ENCODE results near the gene SFRP5. TPM values are rescaled to one million over a fixed set of nuclear protein-coding genes. Genes with fewer than 3 reads are reported as not detected.
A peak's percentile ranks its signal among the peaks of the same experiment; 100 is the strongest.

Gene SFRP5
- total RNA-seq, 2 experiments from 2014 or later, result not detected

GRCh38 chr10:97782455-97783228 is 10.8 kb upstream of the SFRP5 start:
- Mint-ChIP-seq H3K27me3 (no peaks in the 10 kb centered on the region), H3K9me3 (no peaks in the 10 kb centered on the region), H3K4me1 (ENCODE audit: low read depth) (peaks cover 19% of the 10 kb centered on the region), H3K27ac (no peak overlapping the region), H3K36me3 (no peaks in the 10 kb centered on the region), H3K4me3 (no peak overlapping the region)
- DNase-seq, result no peak
- ChIA-PET POLR2A (no interaction called here), CTCF (interaction anchor here (1.0 to 4.1 kb wide), 2 partner anchors 9 to 86 kb away, joined by 3 to 20 read pairs; no protein-coding TSS in a partner anchor)
- intact Hi-C loops (cut with micrococcal nuclease), result no loop called here

GRCh38 chr10:97781618-97782331 is 10.0 kb upstream of the SFRP5 start:
- Mint-ChIP-seq H3K9me3 (no peaks in the 10 kb centered on the region), H3K27me3 (no peaks in the 10 kb centered on the region), H3K4me1 (ENCODE audit: low read depth) (peaks cover 19% of the 10 kb centered on the region), H3K36me3 (no peaks in the 10 kb centered on the region), H3K27ac (no peak overlapping the region), H3K4me3 (no peak overlapping the region)
- peak; percentile 17 for DNase-seq
- ChIA-PET POLR2A (no interaction called here), CTCF (interaction anchor here (0.8 to 4.1 kb wide), 3 partner anchors 10 to 260 kb away, joined by 3 to 20 read pairs (median 4); no protein-coding TSS in a partner anchor)
- intact Hi-C loops (cut with micrococcal nuclease), result no loop called here

DNA sequence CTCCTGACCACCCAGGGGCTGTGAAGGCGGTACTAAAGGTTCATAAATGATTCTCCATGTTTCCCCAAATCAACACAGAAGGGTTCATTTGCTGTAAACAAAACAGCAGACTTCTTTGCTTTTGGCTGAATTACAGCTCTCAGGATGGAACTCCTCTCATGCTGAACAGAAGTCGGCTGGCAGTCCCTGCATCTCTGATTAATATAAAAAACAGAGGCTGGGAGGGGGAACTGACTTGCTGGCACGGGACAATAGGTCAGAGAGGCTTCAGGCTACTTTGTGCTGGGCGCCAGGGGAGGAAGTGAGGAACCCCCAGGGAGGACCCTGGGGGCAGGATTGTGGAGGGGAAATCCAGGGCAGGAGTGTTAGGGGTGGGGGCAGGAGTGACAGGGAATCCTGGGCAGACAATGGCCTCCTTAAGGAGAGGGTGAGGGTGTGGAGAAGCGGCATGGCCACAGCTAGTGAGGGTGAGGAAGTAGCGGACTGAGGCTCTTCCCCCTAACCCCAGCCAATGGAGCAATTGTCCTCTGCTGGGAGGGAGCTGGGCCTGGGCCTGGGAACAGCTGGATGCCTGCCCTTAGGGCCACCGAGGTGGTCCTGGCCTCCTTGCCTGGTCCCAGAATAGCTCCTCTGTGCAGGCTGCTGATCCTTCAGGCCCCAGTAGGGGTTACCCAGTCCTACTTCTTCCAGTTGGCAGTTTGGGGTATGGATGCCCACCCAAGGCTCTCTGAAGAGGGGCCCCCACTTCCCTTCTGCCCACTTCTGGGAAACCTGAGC is 9.2 kb upstream of the SFRP5 start:
- peaks cover 19% of the 10 kb centered on the region for H3K4me1 Mint-ChIP-seq (ENCODE audit: low read depth)
- H3K9me3 Mint-ChIP-seq, result no peaks in the 10 kb centered on the region
- no peak overlapping the region for H3K4me3 Mint-ChIP-seq
- no peak overlapping the region for H3K27ac Mint-ChIP-seq
- DNase-seq, result no peak
- ChIA-PET POLR2A (no interaction called here), CTCF (interaction anchor here (0.8 to 4.1 kb wide), 2 partner anchors 11 to 260 kb away, joined by 4 to 20 read pairs; no protein-coding TSS in a partner anchor)
- no peaks in the 10 kb centered on the region for H3K27me3 Mint-ChIP-seq
- intact Hi-C loops (cut with micrococcal nuclease), result no loop called here
- H3K36me3 Mint-ChIP-seq, result no peaks in the 10 kb centered on the region

DNA sequence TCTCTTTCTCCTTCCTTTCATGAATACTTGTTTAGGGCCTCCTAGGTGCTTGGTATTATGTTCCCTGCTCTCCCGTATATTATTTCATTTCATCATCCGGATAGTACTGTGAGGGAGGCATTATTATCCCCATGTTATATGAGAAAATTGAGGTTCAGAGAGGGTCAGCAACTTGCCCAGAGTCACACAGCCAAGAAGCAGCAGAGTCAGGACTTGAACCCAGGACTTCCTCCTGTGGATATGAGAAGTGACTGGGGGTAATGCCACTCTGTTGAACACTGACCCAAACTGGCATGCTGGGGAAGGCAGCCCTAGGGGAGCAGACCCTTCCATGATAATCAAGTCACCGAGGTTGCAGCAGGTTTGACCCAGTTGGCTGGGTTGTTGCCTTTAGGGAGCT is 8.2 kb upstream of the SFRP5 start:
- CTCF ChIA-PET, result interaction anchor here (4.1 kb wide), 1 partner anchor 12 kb away, joined by 20 read pairs; no protein-coding TSS in a partner anchor
- H3K27ac Mint-ChIP-seq, result no peak overlapping the region
- H3K36me3 Mint-ChIP-seq, result no peaks in the 10 kb centered on the region
- intact Hi-C loops (cut with micrococcal nuclease), result no loop called here
- POLR2A ChIA-PET, result no interaction called here
- no peak overlapping the region for H3K4me3 Mint-ChIP-seq
- DNase-seq, result no peak
- no peaks in the 10 kb centered on the region for H3K9me3 Mint-ChIP-seq
- no peaks in the 10 kb centered on the region for H3K27me3 Mint-ChIP-seq
- peaks cover 19% of the 10 kb centered on the region for H3K4me1 Mint-ChIP-seq (ENCODE audit: low read depth)

DNA sequence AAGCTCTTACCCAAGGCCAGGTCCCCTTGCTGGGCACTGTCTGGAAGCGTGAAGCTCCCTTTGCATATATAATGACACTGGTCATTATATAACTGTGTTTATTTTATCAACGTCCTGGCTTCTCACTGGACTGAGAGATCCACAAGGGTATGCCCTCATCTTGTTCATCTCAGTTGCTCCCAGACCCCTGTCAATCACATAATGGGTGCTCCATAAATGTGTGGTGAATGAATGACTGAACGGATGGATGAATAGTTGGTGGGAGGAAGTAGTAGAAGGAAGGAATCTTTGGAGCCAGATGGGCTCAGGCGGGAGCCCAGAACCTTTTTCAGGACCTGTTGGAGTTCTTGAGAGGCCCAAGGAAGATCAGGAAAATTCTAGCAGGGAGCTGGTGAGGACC is 7.7 kb upstream of the SFRP5 start:
- Mint-ChIP-seq H3K36me3 (no peaks in the 10 kb centered on the region), H3K27ac (no peak overlapping the region), H3K4me3 (no peak overlapping the region), H3K27me3 (no peaks in the 10 kb centered on the region), H3K4me1 (ENCODE audit: low read depth) (peaks cover 19% of the 10 kb centered on the region), H3K9me3 (no peaks in the 10 kb centered on the region)
- ChIA-PET POLR2A (no interaction called here), CTCF (interaction anchor here (4.1 kb wide), 1 partner anchor 12 kb away, joined by 20 read pairs; no protein-coding TSS in a partner anchor)
- DNase-seq, result no peak
- intact Hi-C loops (cut with micrococcal nuclease), result no loop called here

- intact Hi-C loops (cut with micrococcal nuclease), result no loop called here
- H3K27ac Mint-ChIP-seq, result no peak overlapping the region
- DNase-seq, result no peak
- H3K9me3 Mint-ChIP-seq, result no peaks in the 10 kb centered on the region
- ChIA-PET POLR2A (no interaction called here), CTCF (interaction anchor here (1.5 to 4.1 kb wide), 2 partner anchors 12 to 13 kb away, joined by 3 to 20 read pairs; no protein-coding TSS in a partner anchor)
- H3K36me3 Mint-ChIP-seq, result no peaks in the 10 kb centered on the region
- no peaks in the 10 kb centered on the region for H3K27me3 Mint-ChIP-seq
- H3K4me3 Mint-ChIP-seq, result no peak overlapping the region
- H3K4me1 Mint-ChIP-seq (ENCODE audit: low read depth), result peaks cover 19% of the 10 kb centered on the region
Measured at GRCh38 chr10:97778452-97779302, 6.9 kb upstream of the SFRP5 start.

DNA sequence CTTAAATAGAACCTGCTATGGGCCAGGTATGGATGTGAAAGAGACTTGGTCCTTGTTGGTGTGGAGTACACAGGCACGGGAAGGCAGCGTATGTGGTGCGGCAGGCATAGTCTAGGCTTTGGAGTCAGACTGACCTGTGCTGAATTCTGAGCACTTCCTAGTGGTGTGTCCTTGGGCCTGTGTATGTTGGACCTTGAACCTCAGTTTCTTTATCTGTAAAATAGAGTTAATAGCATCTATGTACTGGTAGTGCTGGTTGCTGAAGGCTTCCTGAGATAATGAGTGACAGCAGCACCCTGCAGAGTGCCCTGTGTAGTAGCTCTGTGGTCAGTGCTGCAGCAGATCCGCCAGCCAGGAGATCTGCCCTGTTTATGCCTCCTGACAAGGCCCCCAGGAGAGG is 5.3 kb upstream of the SFRP5 start:
- no peak for DNase-seq
- Mint-ChIP-seq H3K4me3 (no peak overlapping the region), H3K4me1 (ENCODE audit: low read depth) (peaks cover 16% of the 10 kb centered on the region), H3K36me3 (no peaks in the 10 kb centered on the region), H3K27ac (no peak overlapping the region), H3K27me3 (peaks cover 6% of the 10 kb centered on the region), H3K9me3 (no peaks in the 10 kb centered on the region)
- intact Hi-C loops (cut with micrococcal nuclease), result no loop called here
- ChIA-PET CTCF (interaction anchor here (1.5 kb wide), 1 partner anchor 14 kb away, joined by 3 read pairs; no protein-coding TSS in a partner anchor), POLR2A (no interaction called here)

DNA sequence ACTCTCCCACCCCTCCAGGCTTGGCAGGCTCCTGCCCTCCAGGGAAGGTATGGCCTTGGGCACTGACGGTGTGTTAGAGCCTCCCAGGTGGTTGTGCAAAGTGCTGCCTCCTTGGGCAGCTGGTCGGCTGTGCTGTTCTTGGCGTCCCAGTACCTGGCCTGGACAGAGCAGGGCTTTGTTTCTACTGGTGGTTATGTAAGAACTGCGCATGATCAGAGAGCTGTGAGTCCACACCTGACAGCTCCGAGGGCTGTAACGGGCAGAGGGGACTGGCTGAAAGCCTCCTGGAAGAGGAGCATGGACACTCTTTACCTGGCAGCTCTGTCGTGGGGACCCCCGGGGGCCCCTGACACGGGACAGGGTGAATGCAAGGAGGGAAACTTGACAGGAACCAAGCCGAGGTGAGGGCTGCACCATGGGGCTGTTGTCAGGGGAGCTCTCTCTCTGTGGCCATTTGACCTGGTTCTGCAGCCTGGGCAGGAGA is 3.1 kb upstream of the SFRP5 start:
- intact Hi-C loops (cut with micrococcal nuclease), result no loop called here
- ChIA-PET CTCF (interaction anchor here (1.0 to 1.8 kb wide), 2 partner anchors 73 to 79 kb away, joined by 3 to 4 read pairs; no protein-coding TSS in a partner anchor), POLR2A (no interaction called here)
- H3K9me3 Mint-ChIP-seq, result no peaks in the 10 kb centered on the region
- peaks cover 12% of the 10 kb centered on the region for H3K4me1 Mint-ChIP-seq (ENCODE audit: low read depth)
- H3K27me3 Mint-ChIP-seq, result peaks cover 24% of the 10 kb centered on the region
- H3K27ac Mint-ChIP-seq, result no peak overlapping the region
- DNase-seq, result no peak
- no peaks in the 10 kb centered on the region for H3K36me3 Mint-ChIP-seq
- no peak overlapping the region for H3K4me3 Mint-ChIP-seq

DNA sequence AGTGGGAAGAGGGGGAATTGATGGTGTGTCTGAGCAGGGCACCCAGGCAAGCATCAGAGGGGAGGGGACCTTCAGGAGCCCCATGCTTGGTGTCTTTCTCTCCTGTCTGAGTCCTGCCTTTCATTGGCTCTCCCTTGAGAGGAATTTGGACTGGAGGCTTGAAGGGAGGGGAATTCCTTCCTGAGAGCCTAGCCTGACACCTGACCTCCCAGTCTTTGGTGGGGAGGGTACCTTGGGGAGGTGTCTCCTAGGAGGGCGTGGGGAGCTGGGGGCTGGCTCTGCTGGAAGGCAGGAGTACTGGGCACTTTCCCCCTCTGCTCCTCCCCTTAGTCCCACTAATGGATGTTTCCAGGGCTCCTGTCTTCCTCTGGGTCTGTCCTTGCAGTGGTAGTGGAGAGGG is 1.3 kb upstream of the SFRP5 start:
- Mint-ChIP-seq H3K27ac (no peak overlapping the region), H3K36me3 (no peaks in the 10 kb centered on the region), H3K4me1 (ENCODE audit: low read depth) (peaks cover 12% of the 10 kb centered on the region), H3K9me3 (no peaks in the 10 kb centered on the region), H3K27me3 (peaks cover 28% of the 10 kb centered on the region), H3K4me3 (no peak overlapping the region)
- intact Hi-C loops (cut with micrococcal nuclease), result no loop called here
- CTCF ChIA-PET, result interaction anchor here (0.8 to 1.5 kb wide), 2 partner anchors 19 to 23 kb away, joined by 3 read pairs; no protein-coding TSS in a partner anchor
- POLR2A ChIA-PET, result no interaction called here
- no peak for DNase-seq

GRCh38 chr10:97771055-97771891 is 526 bp downstream of the SFRP5 start:
- Mint-ChIP-seq H3K27me3 (peaks cover 32% of the 10 kb centered on the region), H3K27ac (no peak overlapping the region), H3K36me3 (no peaks in the 10 kb centered on the region), H3K9me3 (no peaks in the 10 kb centered on the region), H3K4me3 (peak overlapping the region; percentile 35), H3K4me1 (ENCODE audit: low read depth) (peaks cover 12% of the 10 kb centered on the region)
- intact Hi-C loops (cut with micrococcal nuclease), result no loop called here
- CTCF ChIA-PET, result interaction anchor here (1.0 kb wide), 1 partner anchor 28 kb away, joined by 3 read pairs; no protein-coding TSS in a partner anchor
- DNase-seq, result no peak
- POLR2A ChIA-PET, result no interaction called here
